ENCODE measurements around the gene KCNQ2.

The KCNQ2 gene

GRCh38 chr20:63493563-63494020 is 21.1 kb upstream of the KCNQ2 start:
- Histone ChIP-seq H3K79me2 (no peaks in the 10 kb centered on the region), H2AFZ (no peak overlapping the region), H3K27ac (no peak overlapping the region), H3K4me3 (ENCODE audit: low read depth, low read length) (no peak overlapping the region), H3K27me3 (ENCODE audit: control insufficient read depth, insufficient read depth, low read length) (no peaks in the 10 kb centered on the region), H3K36me3 (ENCODE audit: control insufficient read depth, insufficient read depth, low read length) (no peaks in the 10 kb centered on the region), H3K4me2 (ENCODE audit: low read length) (no peak overlapping the region), H3K4me1 (peaks cover 3% of the 10 kb centered on the region), H3K9ac (no peak overlapping the region), H3K9me3 (ENCODE audit: control insufficient read depth, low read length) (no peaks in the 10 kb centered on the region)
- TF ChIP-seq CTCF (IDR thresholded peaks at IDR 0.05), result no peak

DNA sequence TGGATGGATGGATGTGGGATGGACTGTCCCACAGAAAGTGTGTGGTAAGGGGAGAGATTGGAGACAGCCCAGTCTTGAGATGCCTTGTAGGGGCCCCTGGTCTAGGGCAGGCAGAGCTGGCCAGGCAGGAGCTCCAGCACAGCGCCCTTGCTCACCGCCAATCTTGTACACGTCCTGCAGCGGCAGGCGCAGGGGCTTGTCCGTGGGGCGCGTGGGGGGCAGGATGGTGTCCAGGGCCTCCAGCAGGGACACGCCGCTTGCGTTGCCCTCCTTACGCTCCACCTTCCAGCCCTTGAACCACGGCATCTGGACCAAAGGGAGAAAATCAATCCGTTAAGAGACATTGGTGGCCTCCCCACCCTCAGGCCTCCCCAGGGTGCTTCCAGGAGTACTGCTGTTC is 20.5 kb upstream of the KCNQ2 start:
- H3K4me2 ChIP-seq (ENCODE audit: low read length), result no peak overlapping the region
- H3K4me3 ChIP-seq (ENCODE audit: low read depth, low read length), result no peak overlapping the region
- no peak for TF ChIP-seq CTCF (IDR thresholded peaks at IDR 0.05)
- no peak overlapping the region for H2AFZ ChIP-seq
- H3K27me3 ChIP-seq (ENCODE audit: control insufficient read depth, insufficient read depth, low read length), result no peaks in the 10 kb centered on the region
- no peaks in the 10 kb centered on the region for H3K36me3 ChIP-seq (ENCODE audit: control insufficient read depth, insufficient read depth, low read length)
- H3K9me3 ChIP-seq (ENCODE audit: control insufficient read depth, low read length), result no peaks in the 10 kb centered on the region
- no peak overlapping the region for H3K27ac ChIP-seq
- no peak overlapping the region for H3K9ac ChIP-seq
- H3K4me1 ChIP-seq, result peaks cover 3% of the 10 kb centered on the region
- H3K79me2 ChIP-seq, result no peaks in the 10 kb centered on the region

- Histone ChIP-seq H3K9ac (no peak overlapping the region), H3K4me1 (peaks cover 3% of the 10 kb centered on the region), H3K9me3 (ENCODE audit: control insufficient read depth, low read length) (no peaks in the 10 kb centered on the region), H3K79me2 (no peaks in the 10 kb centered on the region), H3K4me3 (ENCODE audit: low read depth, low read length) (no peak overlapping the region), H2AFZ (no peak overlapping the region), H3K4me2 (ENCODE audit: low read length) (no peak overlapping the region), H3K36me3 (ENCODE audit: control insufficient read depth, insufficient read depth, low read length) (no peaks in the 10 kb centered on the region), H3K27ac (no peak overlapping the region), H3K27me3 (ENCODE audit: control insufficient read depth, insufficient read depth, low read length) (no peaks in the 10 kb centered on the region)
- TF ChIP-seq CTCF (IDR thresholded peaks at IDR 0.05), result no peak
Observed at GRCh38 chr20:63492518-63492917, 20.1 kb upstream of the KCNQ2 start.

GRCh38 chr20:63491635-63492230 is 19.3 kb upstream of the KCNQ2 start:
- H3K4me2 ChIP-seq (ENCODE audit: low read length), result no peak overlapping the region
- no peaks in the 10 kb centered on the region for H3K27me3 ChIP-seq (ENCODE audit: control insufficient read depth, insufficient read depth, low read length)
- no peak overlapping the region for H3K4me3 ChIP-seq (ENCODE audit: low read depth, low read length)
- TF ChIP-seq CTCF (IDR thresholded peaks at IDR 0.05), result no peak
- no peak overlapping the region for H2AFZ ChIP-seq
- H3K9ac ChIP-seq, result no peak overlapping the region
- no peaks in the 10 kb centered on the region for H3K36me3 ChIP-seq (ENCODE audit: control insufficient read depth, insufficient read depth, low read length)
- no peaks in the 10 kb centered on the region for H3K9me3 ChIP-seq (ENCODE audit: control insufficient read depth, low read length)
- no peaks in the 10 kb centered on the region for H3K4me1 ChIP-seq
- H3K79me2 ChIP-seq, result no peaks in the 10 kb centered on the region
- H3K27ac ChIP-seq, result no peak overlapping the region

DNA sequence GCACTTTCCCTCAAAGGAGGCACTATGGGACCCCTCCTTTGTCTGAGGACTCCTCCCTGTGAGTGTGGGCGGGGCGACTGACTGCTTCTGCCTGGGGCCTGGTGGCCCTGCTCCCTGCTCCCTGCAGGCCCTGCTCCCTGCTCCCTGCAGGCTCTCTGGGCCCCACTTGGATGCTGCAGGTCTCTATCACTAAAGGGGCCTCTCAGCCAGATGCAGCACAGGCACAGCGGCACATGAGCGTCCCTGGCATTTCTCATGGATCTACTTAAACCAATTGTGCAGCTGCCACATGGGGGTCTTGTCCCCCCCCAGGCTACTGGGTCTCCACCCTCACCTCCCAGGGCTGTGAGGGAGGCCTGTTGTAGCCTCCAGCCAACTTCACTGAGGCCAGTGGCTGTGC is 18.6 kb upstream of the KCNQ2 start:
- Histone ChIP-seq H3K36me3 (ENCODE audit: control insufficient read depth, insufficient read depth, low read length) (no peaks in the 10 kb centered on the region), H2AFZ (no peak overlapping the region), H3K27ac (no peak overlapping the region), H3K9me3 (ENCODE audit: control insufficient read depth, low read length) (no peaks in the 10 kb centered on the region), H3K9ac (no peak overlapping the region), H3K4me1 (no peaks in the 10 kb centered on the region), H3K4me2 (ENCODE audit: low read length) (no peak overlapping the region), H3K27me3 (ENCODE audit: control insufficient read depth, insufficient read depth, low read length) (no peaks in the 10 kb centered on the region), H3K4me3 (ENCODE audit: low read depth, low read length) (no peak overlapping the region), H3K79me2 (no peaks in the 10 kb centered on the region)
- no peak for TF ChIP-seq CTCF (IDR thresholded peaks at IDR 0.05)

Measured in parathyroid adenoma (tissue), 2 donors.